Mucosa of descending colon (tissue), 3 donors: ENCODE results near the gene CAPS. TPM values are rescaled to one million over a fixed set of nuclear protein-coding genes. Genes with fewer than 3 reads are reported as not detected.

Experiments used
- ATAC-seq: fragments of 200-7000 bp; cut with Tn5 transposase; one replicate; pipeline ENCODE4 v1.9.1; 2020; ENCODE audit warnings: mild to moderate bottlenecking, moderate library complexity
- DNase-seq, 3 donors: peaks; one replicate each; pipeline ENCODE4 v3.0.0-alpha.2; 2020
- H3K36me3 ChIP-seq: fragments of 200-600 bp; one replicate; pipeline ENCODE4 v1.8.0; 2021; ENCODE audit warnings: low read depth, mild to moderate bottlenecking
- H3K4me1 ChIP-seq: fragments of 200-600 bp; one replicate; pipeline ENCODE4 v1.8.0; 2021; ENCODE audit warnings: low read depth, mild to moderate bottlenecking
- H3K4me3 ChIP-seq: fragments of 200-600 bp; one replicate; pipeline ENCODE4 v1.8.0; 2021; ENCODE audit warnings: mild to moderate bottlenecking
- H3K9me3 ChIP-seq: fragments of 200-600 bp; one replicate; pipeline ENCODE4 v1.8.0; 2021; ENCODE audit warnings: mild to moderate bottlenecking
- CTCF ChIP-seq: fragments of 200-600 bp; IDR thresholded peaks from one replicate; pipeline ENCODE4 v1.8.0; 2022; ENCODE audit warnings: antibody characterized with exemption, mild to moderate bottlenecking
- intact Hi-C, 2 donors: fragments of 100-400 bp; cut with DNase I in 1 of 2; cut with micrococcal nuclease in 1 of 2; formaldehyde crosslinking; loops; one replicate each; pipeline versions ENCODE4 v1.11.0 to v1.11.1; 2022; cut with DNase I, micrococcal nuclease
- total RNA-seq, 3 donors: library from RNA; stranded (reverse); fragmentation: NEBNext Ultra II Directional in 2 of 3; extraction: Animal tissue kit (Norgen Biotek cat#: 25700) in 2 of 3; gene quantifications; one replicate each; pipeline versions ENCODE4 v1.2.1 to v1.2.4, GENCODE V29; 2021 to 2023
- donor health status: DM: no; HTN: no; CAD: no; lungs with moderate emphysema.
- donor health status: DM: no; HTN: no; CAD: no.
- donor health status: DM: no; HTN: yes; CAD: no.

CAPS gene
- total RNA-seq, 3 donors from 2014 or later = 9.5 to 20.2 (median 16.4) TPM

GRCh38 chr19:5914358-5914774 lies 312 bp downstream of the CAPS start:
- peaks cover 14% of the 10 kb centered on the region for H3K4me1 ChIP-seq
- intact Hi-C loops = no loop called here
- no peaks in the 10 kb centered on the region for H3K36me3 ChIP-seq
- no peak overlapping the region for H3K4me3 ChIP-seq
- ATAC-seq (peak; percentile 60), DNase-seq (no peak)
- no peaks in the 10 kb centered on the region for H3K9me3 ChIP-seq
- no peak for TF ChIP-seq CTCF

GRCh38 chr19:5914946-5915781 lies 1.1 kb downstream of the CAPS start:
- no peak overlapping the region for H3K4me3 ChIP-seq
- peaks cover 14% of the 10 kb centered on the region for H3K4me1 ChIP-seq
- ATAC-seq (peak; percentile 60), DNase-seq (peak in 2 of 3 donors; percentile 62 to 68)
- no peaks in the 10 kb centered on the region for H3K36me3 ChIP-seq
- intact Hi-C loops = no loop called here
- H3K9me3 ChIP-seq = no peaks in the 10 kb centered on the region
- no peak for TF ChIP-seq CTCF

- TF ChIP-seq CTCF = no peak
- H3K9me3 ChIP-seq = no peaks in the 10 kb centered on the region
- DNase-seq (no peak), ATAC-seq (no peak)
- no peak overlapping the region for H3K4me3 ChIP-seq
- H3K36me3 ChIP-seq = no peaks in the 10 kb centered on the region
- intact Hi-C loops = no loop called here
- peaks cover 14% of the 10 kb centered on the region for H3K4me1 ChIP-seq
Measured at GRCh38 chr19:5915782-5916165, 1.7 kb downstream of the CAPS start.

DNA sequence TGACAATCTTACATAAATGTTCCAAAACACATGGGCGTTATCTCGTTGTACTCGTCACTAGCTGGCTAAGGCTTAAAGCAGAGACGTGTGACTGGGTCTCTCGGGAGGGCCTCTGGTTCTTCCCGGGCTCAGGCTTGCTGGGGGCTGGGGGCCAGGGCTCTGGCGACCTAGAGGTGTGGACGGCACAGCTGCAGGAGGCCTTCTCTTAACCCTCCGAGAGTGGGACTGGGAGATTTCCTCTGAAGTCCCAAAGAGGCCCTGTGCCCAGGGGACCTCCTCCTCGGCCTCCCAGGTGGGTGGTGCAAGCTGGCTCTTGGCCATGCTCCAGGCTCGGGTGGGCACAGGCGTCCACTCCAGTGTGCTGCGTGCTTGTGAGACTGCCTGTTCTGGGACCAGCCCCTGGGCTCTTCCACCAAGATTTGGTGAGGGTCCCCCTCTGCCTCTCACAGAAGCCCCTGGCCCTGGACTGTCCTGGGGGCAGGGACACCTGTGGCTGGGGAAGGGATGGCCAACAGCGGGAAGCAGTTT lies 2.2 kb downstream of the CAPS start:
- intact Hi-C loops = no loop called here
- no peaks in the 10 kb centered on the region for H3K36me3 ChIP-seq
- no peak overlapping the region for H3K4me3 ChIP-seq
- peaks cover 14% of the 10 kb centered on the region for H3K4me1 ChIP-seq
- DNase-seq (no peak), ATAC-seq (no peak)
- no peak for TF ChIP-seq CTCF
- H3K9me3 ChIP-seq = no peaks in the 10 kb centered on the region

DNA sequence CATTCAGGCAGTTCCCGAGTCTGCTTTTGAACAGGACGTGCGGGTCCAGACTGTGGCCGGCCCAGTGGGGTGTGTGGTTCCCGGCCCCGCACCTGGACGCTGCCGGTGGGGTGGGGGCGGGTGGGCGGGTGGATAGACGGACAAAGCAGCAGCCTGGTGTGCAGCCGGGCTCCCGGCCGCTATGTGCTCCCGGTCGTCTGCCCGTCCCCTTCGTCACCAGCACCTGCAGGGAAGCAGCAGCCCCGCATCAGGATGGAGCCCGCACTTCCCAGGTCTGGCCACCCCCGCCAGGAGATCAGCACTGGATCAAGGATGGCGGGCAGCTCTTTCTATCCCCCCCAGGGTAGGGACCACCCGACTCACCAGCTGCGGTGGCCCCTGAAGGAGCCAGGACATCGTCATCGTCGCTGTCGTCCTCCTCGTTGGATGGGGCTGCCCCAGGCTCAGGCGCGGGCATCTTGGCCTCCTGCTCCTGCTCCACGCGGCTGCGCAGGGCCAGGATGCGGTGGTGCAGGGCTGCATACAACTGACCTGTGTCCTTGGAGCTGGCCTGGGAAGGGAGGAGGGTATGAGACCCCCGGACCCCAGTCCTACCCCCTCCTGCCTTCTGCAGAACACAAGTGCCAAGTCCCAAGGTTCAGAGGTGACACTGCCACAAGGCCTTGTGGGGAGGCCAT lies 3.5 kb downstream of the CAPS start:
- intact Hi-C loops = no loop called here
- H3K4me1 ChIP-seq = peaks cover 14% of the 10 kb centered on the region
- H3K9me3 ChIP-seq = no peaks in the 10 kb centered on the region
- H3K36me3 ChIP-seq = peaks cover 4% of the 10 kb centered on the region
- TF ChIP-seq CTCF = no peak
- no peak overlapping the region for H3K4me3 ChIP-seq
- no peak for DNase-seq
- no peak for ATAC-seq
